Measurements from ENCODE around the gene RAB4A. TPM values are rescaled to one million over a fixed set of nuclear protein-coding genes. Genes with fewer than 3 reads are reported as not detected.

The RAB4A gene
- total RNA-seq, 2 experiments from 2014 or later: 26.7 to 28.7 TPM

DNA sequence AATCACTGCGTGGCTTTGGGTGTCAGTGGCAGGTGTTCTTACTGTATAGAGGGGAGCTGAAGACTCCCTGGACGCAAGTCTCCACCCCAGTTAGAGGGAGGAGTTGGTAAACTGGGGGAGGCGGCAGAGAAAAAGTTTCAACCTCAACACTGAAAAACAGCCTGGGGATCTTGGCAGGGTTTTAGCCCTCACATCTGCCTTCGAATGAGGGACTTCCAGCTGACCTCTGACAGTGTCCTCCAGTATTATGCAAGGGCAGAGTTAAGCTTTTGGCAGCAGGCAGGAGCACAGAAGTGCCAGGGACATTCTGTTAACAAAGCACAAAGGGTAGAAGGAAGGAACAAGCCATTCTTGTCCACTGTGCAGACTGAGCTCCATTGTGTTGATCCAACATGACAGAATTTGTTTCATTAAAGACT, 41.2 kb upstream of the RAB4A start:
- ATAC-seq (ENCODE audit: poor library complexity) (no peak), DNase-seq (no peak)
- TF ChIP-seq, protein P1, sequence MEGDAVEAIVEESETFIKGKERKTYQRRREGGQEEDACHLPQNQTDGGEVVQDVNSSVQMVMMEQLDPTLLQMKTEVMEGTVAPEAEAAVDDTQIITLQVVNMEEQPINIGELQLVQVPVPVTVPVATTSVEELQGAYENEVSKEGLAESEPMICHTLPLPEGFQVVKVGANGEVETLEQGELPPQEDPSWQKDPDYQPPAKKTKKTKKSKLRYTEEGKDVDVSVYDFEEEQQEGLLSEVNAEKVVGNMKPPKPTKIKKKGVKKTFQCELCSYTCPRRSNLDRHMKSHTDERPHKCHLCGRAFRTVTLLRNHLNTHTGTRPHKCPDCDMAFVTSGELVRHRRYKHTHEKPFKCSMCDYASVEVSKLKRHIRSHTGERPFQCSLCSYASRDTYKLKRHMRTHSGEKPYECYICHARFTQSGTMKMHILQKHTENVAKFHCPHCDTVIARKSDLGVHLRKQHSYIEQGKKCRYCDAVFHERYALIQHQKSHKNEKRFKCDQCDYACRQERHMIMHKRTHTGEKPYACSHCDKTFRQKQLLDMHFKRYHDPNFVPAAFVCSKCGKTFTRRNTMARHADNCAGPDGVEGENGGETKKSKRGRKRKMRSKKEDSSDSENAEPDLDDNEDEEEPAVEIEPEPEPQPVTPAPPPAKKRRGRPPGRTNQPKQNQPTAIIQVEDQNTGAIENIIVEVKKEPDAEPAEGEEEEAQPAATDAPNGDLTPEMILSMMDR (IDR thresholded peaks at IDR 0.05): no peak
- Histone ChIP-seq H3K27me3 (ENCODE audit: control insufficient read depth in 1 of 2, insufficient read depth in 2 of 2, low read length in 2 of 2) (no peaks in the 10 kb centered on the region), H3K4me3 (ENCODE audit: low read length) (no peak overlapping the region), H3K27ac (ENCODE audit: low read depth in 1 of 2, low read length in 2 of 2) (no peak overlapping the region), H3K4me1 (ENCODE audit: insufficient read depth, low read length) (peaks cover 13% of the 10 kb centered on the region), H3K36me3 (ENCODE audit: insufficient read depth, low read length) (no peaks in the 10 kb centered on the region), H3K9me3 (ENCODE audit: control insufficient read depth in 1 of 2, insufficient read depth in 1 of 2, low read length in 2 of 2) (no peaks in the 10 kb centered on the region)
- Mint-ChIP-seq H3K36me3 (ENCODE audit: low read depth) (no peaks in the 10 kb centered on the region), H3K9me3 (no peaks in the 10 kb centered on the region), H3K4me1 (ENCODE audit: low read depth) (peaks cover 17% of the 10 kb centered on the region), H3K27ac (no peak overlapping the region), H3K27me3 (no peaks in the 10 kb centered on the region), H3K4me3 (no peak overlapping the region)
- ChIA-PET CTCF (interaction anchor here (1.1 to 3.8 kb wide), 2 partner anchors 25 to 494 kb away, joined by 4 to 18 read pairs; no protein-coding TSS in a partner anchor), POLR2A (interaction anchor here (0.8 to 1.9 kb wide), 3 partner anchors 24 to 494 kb away, joined by 3 to 8 read pairs (median 6); partner anchors contain the start of gene RHOU)
- intact Hi-C loops (cut with DNase I, micrococcal nuclease): loop anchor here (2.0 to 10.0 kb wide), 4 partner anchors 23 to 725 kb away; no protein-coding TSS in a partner anchor

DNA sequence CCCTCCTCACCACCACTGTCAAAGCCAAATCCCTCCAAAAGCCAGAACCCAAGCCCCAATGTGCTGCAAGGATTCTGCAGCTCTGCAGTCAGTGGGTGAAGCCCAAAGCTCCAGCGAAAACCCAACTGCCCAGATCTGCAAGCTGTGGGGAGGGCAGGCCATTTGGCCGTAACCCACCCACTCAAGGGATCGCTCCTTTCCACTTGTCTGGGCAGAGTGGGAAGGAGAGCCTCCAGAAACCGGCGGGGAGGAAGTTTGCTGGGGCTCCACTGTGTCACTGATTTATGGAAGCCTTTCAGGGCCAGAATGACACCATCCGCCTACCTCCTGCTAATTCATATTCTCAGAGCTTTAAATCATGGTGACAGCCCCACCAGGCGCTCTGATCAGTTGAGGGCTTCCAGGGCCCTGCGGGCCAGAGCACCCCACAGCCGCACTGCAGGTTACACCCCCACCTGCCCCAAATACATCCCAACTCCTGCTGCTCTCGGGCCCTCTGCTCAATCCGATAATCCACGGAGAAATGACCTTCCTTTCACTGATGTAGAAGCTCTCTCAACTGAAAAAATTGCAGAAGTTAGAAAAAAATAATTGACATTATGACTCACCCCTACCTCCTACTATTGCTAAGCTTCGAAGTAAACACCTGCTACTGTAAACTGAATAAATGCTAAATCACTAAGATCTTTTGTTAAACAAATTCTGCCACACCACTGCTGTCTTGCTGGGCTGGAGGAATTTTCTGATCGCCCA, 40.6 kb upstream of the RAB4A start:
- ATAC-seq (ENCODE audit: poor library complexity) (no peak), DNase-seq (no peak)
- Histone ChIP-seq H3K27ac (ENCODE audit: low read depth in 1 of 2, low read length in 2 of 2) (no peak overlapping the region), H3K4me1 (ENCODE audit: insufficient read depth, low read length) (peaks cover 13% of the 10 kb centered on the region), H3K4me3 (ENCODE audit: low read length) (no peak overlapping the region), H3K27me3 (ENCODE audit: control insufficient read depth in 1 of 2, insufficient read depth in 2 of 2, low read length in 2 of 2) (no peaks in the 10 kb centered on the region), H3K36me3 (ENCODE audit: insufficient read depth, low read length) (no peaks in the 10 kb centered on the region), H3K9me3 (ENCODE audit: control insufficient read depth in 1 of 2, insufficient read depth in 1 of 2, low read length in 2 of 2) (no peaks in the 10 kb centered on the region)
- Mint-ChIP-seq H3K36me3 (ENCODE audit: low read depth) (no peaks in the 10 kb centered on the region), H3K27me3 (no peaks in the 10 kb centered on the region), H3K9me3 (no peaks in the 10 kb centered on the region), H3K4me1 (ENCODE audit: low read depth) (peaks cover 17% of the 10 kb centered on the region), H3K4me3 (no peak overlapping the region), H3K27ac (no peak overlapping the region)
- TF ChIP-seq, protein P1 (IDR thresholded peaks at IDR 0.05): no peak
- POLR2A ChIA-PET: interaction anchor here (1.3 to 1.9 kb wide), 2 partner anchors 25 to 494 kb away, joined by 6 to 8 read pairs; partner anchors contain the start of gene RHOU
- intact Hi-C loops (cut with DNase I, micrococcal nuclease): no loop called here
- CTCF ChIA-PET: interaction anchor here (3.8 kb wide), 1 partner anchor 24 kb away, joined by 18 read pairs; no protein-coding TSS in a partner anchor

DNA sequence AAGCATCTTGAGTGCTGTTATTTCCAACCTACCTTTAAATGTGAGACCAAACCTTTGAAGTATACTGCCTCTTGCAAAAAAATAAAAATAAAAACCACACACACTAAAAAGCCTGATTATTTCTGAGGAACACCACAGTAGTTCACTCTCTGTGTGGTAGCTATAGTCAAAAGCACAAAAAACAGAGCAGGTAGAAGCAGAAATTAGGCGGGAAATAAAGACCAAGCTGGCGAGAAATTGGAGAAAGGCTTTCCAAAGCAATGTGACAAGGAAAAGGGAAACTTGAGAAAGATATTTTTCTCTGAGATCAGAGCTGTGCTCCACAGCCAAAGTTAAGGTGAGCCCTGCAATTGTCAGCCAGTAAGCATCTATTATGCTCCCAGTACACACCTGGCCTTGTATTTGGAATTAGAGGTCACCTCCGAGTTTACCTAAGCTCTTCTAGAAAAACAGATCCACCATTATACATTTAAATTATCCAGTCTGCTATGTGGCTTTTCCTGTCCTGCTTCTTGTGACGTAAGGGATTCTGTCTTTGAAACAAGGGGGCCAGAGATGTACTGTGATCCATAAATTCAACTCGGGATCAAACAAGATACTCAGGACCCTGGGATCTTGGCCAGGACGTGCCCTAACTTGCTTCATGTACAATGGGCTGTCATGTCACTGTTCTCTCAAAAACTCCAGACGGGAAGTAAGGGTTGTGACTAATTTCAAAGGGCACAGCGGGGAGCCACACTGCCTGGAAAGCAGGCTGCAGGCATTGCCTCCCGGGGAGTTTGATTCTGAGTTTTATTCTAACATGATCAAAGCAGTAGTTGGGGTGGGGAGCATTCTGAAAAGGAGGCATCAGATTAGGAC, 39.8 kb upstream of the RAB4A start:
- Mint-ChIP-seq H3K4me1 (ENCODE audit: low read depth) (peaks cover 17% of the 10 kb centered on the region), H3K36me3 (ENCODE audit: low read depth) (no peaks in the 10 kb centered on the region), H3K4me3 (no peak overlapping the region), H3K27me3 (no peaks in the 10 kb centered on the region), H3K9me3 (no peaks in the 10 kb centered on the region), H3K27ac (no peak overlapping the region)
- Histone ChIP-seq H3K4me1 (ENCODE audit: insufficient read depth, low read length) (peaks cover 13% of the 10 kb centered on the region), H3K4me3 (ENCODE audit: low read length) (no peak overlapping the region), H3K9me3 (ENCODE audit: control insufficient read depth in 1 of 2, insufficient read depth in 1 of 2, low read length in 2 of 2) (no peaks in the 10 kb centered on the region), H3K36me3 (ENCODE audit: insufficient read depth, low read length) (no peaks in the 10 kb centered on the region), H3K27me3 (ENCODE audit: control insufficient read depth in 1 of 2, insufficient read depth in 2 of 2, low read length in 2 of 2) (no peaks in the 10 kb centered on the region), H3K27ac (ENCODE audit: low read depth in 1 of 2, low read length in 2 of 2) (no peak overlapping the region)
- peak in 1 of 14 experiments; percentile 20 for DNase-seq
- TF ChIP-seq, protein P1 (IDR thresholded peaks at IDR 0.05): no peak
- intact Hi-C loops (cut with DNase I, micrococcal nuclease): no loop called here
- no peak for ATAC-seq (ENCODE audit: poor library complexity)
- CTCF ChIA-PET: no interaction called here
- POLR2A ChIA-PET: no interaction called here
